Measurements from ENCODE around the gene UBE4B. TPM values are rescaled to one million over a fixed set of nuclear protein-coding genes. Genes with fewer than 3 reads are reported as not detected.

The UBE4B gene
- total and polyA plus RNA-seq, 2 of the 4 experiments (the other 2 are of a cell fraction), result 26.5 to 39.3 TPM

DNA sequence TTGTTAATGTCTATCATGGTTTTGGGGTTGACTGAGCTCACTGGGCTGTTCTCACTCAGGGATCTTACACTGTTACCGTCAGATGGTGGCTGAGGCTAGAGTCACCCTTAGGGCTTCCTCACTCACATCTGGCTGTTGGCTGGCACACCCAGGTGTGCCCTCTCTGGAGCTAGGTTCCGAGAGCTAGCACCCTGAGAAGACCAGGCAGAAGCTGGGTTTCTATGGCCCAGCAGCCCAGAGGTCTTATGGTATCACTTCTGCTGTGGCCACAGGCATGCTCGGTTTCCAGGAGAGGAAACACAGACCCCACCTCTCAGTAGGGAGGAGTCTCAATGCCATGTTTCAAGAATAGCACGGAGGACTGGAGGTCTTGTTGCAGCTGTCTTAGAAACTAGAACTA lies 156.9 kb downstream of the UBE4B start:
- dilution Hi-C loops (cut with HindIII; ENCODE audit: low sequenced_read_pairs, unreplicated experiment) (no loop called here), intact Hi-C loops (cut with micrococcal nuclease) (no loop called here), in situ Hi-C loops (cut with MboI; ENCODE audit: low sequenced_read_pairs) (no loop called here)
- no peak overlapping the region for H4K8ac ChIP-seq (ENCODE audit: low read depth in 2 of 2, low read length in 2 of 2)
- no peak overlapping the region for H2BK20ac ChIP-seq (ENCODE audit: low read depth, low read length)
- H3K4me3 ChIP-seq (ENCODE audit: insufficient read depth, low read depth, low read length), result no peak overlapping the region
- H2BK15ac ChIP-seq (ENCODE audit: low read depth, low read length), result no peak overlapping the region
- H3K4me1 ChIP-seq (ENCODE audit: control insufficient read depth, insufficient read depth, low read length), result no peaks in the 10 kb centered on the region
- ChIA-PET POLR2A (ENCODE audit: unreplicated experiment) (no interaction called here), CTCF (no interaction called here)
- no peaks in the 10 kb centered on the region for H3K79me1 ChIP-seq (ENCODE audit: low read depth in 1 of 2, low read length in 2 of 2)
- H3K9ac ChIP-seq (ENCODE audit: low read depth, low read length), result no peak overlapping the region
- no peak for TF ChIP-seq MAZ (IDR thresholded peaks at IDR 0.05; ENCODE audit: borderline replicate concordance, low read depth, low read length)
- TF ChIP-seq, protein P1, sequence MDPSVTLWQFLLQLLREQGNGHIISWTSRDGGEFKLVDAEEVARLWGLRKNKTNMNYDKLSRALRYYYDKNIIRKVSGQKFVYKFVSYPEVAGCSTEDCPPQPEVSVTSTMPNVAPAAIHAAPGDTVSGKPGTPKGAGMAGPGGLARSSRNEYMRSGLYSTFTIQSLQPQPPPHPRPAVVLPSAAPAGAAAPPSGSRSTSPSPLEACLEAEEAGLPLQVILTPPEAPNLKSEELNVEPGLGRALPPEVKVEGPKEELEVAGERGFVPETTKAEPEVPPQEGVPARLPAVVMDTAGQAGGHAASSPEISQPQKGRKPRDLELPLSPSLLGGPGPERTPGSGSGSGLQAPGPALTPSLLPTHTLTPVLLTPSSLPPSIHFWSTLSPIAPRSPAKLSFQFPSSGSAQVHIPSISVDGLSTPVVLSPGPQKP (IDR thresholded peaks at IDR 0.05; ENCODE audit: borderline replicate concordance, low read depth, low read length), result no peak
- TF ChIP-seq BHLHE40 (IDR thresholded peaks at IDR 0.05; ENCODE audit: low read depth, low read length), result no peak
- TF ChIP-seq RFX5 (IDR thresholded peaks at IDR 0.05; ENCODE audit: low read depth, low read length), result no peak
- TF ChIP-seq CEBPB (IDR thresholded peaks at IDR 0.05; ENCODE audit: low read depth, low read length), result no peak
- TF ChIP-seq, protein P2, sequence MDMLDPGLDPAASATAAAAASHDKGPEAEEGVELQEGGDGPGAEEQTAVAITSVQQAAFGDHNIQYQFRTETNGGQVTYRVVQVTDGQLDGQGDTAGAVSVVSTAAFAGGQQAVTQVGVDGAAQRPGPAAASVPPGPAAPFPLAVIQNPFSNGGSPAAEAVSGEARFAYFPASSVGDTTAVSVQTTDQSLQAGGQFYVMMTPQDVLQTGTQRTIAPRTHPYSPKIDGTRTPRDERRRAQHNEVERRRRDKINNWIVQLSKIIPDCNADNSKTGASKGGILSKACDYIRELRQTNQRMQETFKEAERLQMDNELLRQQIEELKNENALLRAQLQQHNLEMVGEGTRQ (IDR thresholded peaks at IDR 0.05; ENCODE audit: low read depth, low read length), result no peak
- TF ChIP-seq, protein P3, sequence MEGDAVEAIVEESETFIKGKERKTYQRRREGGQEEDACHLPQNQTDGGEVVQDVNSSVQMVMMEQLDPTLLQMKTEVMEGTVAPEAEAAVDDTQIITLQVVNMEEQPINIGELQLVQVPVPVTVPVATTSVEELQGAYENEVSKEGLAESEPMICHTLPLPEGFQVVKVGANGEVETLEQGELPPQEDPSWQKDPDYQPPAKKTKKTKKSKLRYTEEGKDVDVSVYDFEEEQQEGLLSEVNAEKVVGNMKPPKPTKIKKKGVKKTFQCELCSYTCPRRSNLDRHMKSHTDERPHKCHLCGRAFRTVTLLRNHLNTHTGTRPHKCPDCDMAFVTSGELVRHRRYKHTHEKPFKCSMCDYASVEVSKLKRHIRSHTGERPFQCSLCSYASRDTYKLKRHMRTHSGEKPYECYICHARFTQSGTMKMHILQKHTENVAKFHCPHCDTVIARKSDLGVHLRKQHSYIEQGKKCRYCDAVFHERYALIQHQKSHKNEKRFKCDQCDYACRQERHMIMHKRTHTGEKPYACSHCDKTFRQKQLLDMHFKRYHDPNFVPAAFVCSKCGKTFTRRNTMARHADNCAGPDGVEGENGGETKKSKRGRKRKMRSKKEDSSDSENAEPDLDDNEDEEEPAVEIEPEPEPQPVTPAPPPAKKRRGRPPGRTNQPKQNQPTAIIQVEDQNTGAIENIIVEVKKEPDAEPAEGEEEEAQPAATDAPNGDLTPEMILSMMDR (conservative IDR thresholded peaks at IDR 0.05; ENCODE audit: low read depth, low read length), result no peak
- no peak for TF ChIP-seq RCOR1 (IDR thresholded peaks at IDR 0.05; ENCODE audit: insufficient replicate concordance, low read length)
- TF ChIP-seq NFE2L2 (IDR thresholded peaks at IDR 0.05; ENCODE audit: low read depth, low read length), result no peak
- TF ChIP-seq RAD21 (IDR thresholded peaks at IDR 0.05; ENCODE audit: low read length), result no peak
- no peak for TF ChIP-seq FOS (IDR thresholded peaks at IDR 0.05; ENCODE audit: low read depth, low read length)
- TF ChIP-seq MAFK (IDR thresholded peaks at IDR 0.05; ENCODE audit: low read depth, low read length), result no peak
- no peak for TF ChIP-seq POLR2A (IDR thresholded peaks at IDR 0.05; ENCODE audit: low read depth, low read length)
- no peak overlapping the region for H3K14ac ChIP-seq (replicated peaks; ENCODE audit: low read depth, low read length)
- no peaks in the 10 kb centered on the region for H3K9me1 ChIP-seq (ENCODE audit: insufficient read depth, low read length)
- no peak overlapping the region for H3K4ac ChIP-seq (ENCODE audit: low read depth, low read length)
- H3K27ac ChIP-seq (ENCODE audit: insufficient read depth, low read length), result no peak overlapping the region
- H3K56ac ChIP-seq (ENCODE audit: extremely low read depth, insufficient read depth, low read length), result no peak overlapping the region
- no peak overlapping the region for H2AFZ ChIP-seq (replicated peaks; ENCODE audit: low read length, poor library complexity)
- H4K5ac ChIP-seq (ENCODE audit: low read depth, low read length), result no peak overlapping the region
- no peak overlapping the region for H2BK120ac ChIP-seq (ENCODE audit: low read depth, low read length)
- no peak overlapping the region for H4K91ac ChIP-seq (ENCODE audit: insufficient read depth, low read depth, low read length)
- no peaks in the 10 kb centered on the region for H3K36me3 ChIP-seq (ENCODE audit: control insufficient read depth, insufficient read depth, low read length)
- no peak overlapping the region for H2AK5ac ChIP-seq (ENCODE audit: low read depth, low read length)
- no peak overlapping the region for H3K4me2 ChIP-seq (ENCODE audit: low read depth, low read length)
- ATAC-seq (ENCODE audit: low read depth), result no peak
- H3K23ac ChIP-seq (ENCODE audit: low read depth, low read length), result no peak overlapping the region
- no peaks in the 10 kb centered on the region for H3K9me3 ChIP-seq (ENCODE audit: control insufficient read depth, insufficient read depth, low read length)
- H3K18ac ChIP-seq (ENCODE audit: low read depth, low read length), result no peak overlapping the region
- peaks cover 4% of the 10 kb centered on the region for H3K27me3 ChIP-seq (ENCODE audit: control insufficient read depth, insufficient read depth, low read length)
- H2BK5ac ChIP-seq (ENCODE audit: low read depth, low read length, poor library complexity, severe bottlenecking), result no peak overlapping the region
- no TSS peak for BruUV-seq (replicated peaks)
- DNase-seq, result no peak
- WGBS, 2 experiments (ENCODE audit: extremely low coverage in 2 of 2, insufficient read length in 1 of 2), result 100% methylated on average over 1 of the region's 4 CpGs; no CpG with 5 or more reads in 1 of the 2 experiments
- no peaks in the 10 kb centered on the region for H4K20me1 ChIP-seq (ENCODE audit: insufficient read depth, low read length)
- no peak overlapping the region for H2AK9ac ChIP-seq (replicated peaks; ENCODE audit: low read depth, low read length, poor library complexity)
